HPDE6-E6E7 (cell line): ENCODE results near the gene RPL38.

Experiments used
- DNase-seq: peaks from one replicate; pipeline ENCODE4 v3.0.0; 2011; ENCODE audit warnings: missing footprints; ENCODE audit errors: extremely low spot score

Gene RPL38

GRCh38 chr17:74227271-74228080, 24.0 kb downstream of the RPL38 start:
- no peak for DNase-seq

GRCh38 chr17:74228306-74228978, 25.0 kb downstream of the RPL38 start:
- no peak for DNase-seq

GRCh38 chr17:74230896-74231295, 27.4 kb downstream of the RPL38 start:
- no peak for DNase-seq

DNA sequence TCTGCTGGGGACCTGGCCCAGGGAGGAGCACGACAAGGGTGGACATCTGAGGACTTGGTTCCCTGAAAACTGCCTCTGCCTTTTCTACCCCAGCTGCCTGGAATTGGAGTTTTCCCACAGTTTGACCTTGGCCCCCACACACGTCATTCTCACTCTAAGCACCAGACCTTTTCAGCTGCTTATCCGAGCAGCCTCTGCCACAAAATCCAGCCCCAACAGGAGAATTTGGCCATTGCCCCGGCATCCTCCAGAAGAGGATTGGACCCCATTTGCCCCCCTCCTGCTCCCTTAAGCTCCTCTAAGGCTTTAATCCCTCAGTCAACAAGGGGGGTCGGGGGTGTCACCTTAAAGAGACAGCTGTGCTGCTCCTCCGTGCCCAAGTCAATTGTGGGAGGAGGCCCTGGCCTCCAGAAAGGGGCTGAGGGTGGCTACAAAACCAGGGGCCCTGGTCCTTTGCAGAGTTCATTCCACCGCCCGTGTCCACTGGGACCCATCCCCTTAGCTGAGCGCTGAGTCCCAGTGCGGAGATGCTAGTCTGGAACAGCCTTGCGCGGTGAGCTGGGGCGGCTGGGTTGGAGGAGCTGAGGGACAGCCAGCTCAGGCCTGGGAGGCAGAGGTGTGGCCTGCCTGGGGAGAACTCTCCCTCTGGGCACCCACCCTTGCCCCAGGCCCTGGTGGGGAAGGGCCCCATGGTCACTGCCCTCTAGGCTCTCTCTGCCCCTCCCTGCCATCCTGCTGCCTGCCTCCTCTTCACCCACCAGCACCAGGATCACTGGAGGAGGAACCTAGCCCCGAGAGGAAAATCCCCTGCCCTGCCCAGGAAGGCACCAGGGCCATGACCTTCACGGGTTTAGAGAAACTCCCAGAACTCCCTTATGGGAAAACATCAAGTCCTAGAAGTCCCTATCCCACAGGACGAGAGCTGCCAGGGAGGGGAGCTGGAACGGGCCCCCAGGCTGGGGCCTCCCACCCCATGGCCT, 28.7 kb downstream of the RPL38 start:
- no peak for DNase-seq

DNA sequence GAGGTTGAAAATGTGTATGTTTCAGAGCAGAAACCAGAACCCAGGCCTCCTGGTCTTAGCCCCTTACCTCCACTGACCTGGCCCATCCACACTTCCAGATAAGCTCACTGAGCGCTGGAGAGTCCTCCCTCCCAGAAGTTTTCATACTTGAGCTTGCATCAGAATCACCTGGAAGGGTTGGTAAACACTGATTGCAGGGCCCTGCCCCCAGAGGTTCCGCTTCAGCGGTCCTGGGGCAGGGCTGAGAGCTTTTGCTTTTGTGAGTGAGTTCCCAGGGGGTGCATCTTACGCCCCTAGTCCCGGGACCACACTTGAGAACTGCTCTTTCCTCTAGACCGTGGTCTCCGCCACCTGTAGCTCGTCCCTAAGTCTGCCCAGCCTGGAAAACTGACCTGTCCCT, 30.5 kb downstream of the RPL38 start:
- no peak for DNase-seq

DNA sequence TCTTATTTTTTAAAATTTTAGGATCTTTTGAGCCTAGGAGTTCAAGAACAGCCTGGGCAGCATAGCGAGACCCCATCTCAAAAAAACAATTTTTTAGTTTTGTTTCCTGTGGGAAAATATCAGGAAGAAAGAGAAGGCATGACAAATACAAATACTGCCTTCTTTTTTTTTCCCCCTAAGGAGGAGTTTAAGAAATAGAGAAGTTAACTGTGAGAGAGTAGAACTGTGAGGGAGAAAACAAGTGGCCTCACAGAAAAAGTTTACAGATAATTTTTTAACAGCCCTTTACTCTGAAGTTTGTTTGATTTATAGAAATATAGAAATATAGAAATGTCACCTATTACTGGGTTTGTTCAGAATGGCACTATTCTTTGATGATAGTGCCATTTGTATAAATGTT, 31.0 kb downstream of the RPL38 start:
- no peak for DNase-seq

DNA sequence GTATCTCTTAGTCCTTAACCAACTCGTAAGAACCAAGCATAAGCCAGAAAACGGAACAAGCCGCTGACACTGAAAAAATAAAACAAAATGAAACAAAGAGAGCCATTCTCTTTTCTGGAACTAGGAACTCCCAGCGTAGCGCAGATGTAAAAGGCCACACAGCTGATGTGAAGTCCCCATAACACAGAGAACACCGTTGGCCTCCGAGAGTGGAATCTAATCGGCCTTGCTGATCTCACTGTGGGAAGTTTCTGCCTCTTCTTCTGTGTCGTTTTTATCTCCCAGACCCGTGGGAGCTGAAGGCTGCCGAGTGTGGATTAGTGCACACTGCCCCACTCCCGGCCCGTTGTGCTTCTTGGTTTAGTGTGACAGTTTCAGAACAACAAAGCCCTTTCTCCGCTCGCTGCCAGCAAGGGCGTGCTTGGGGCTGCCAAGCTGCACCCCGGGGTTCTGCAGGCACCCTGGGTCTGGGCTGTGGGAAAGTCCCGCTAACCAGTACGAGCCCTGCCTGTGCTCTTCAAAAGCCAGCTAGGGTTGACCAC, 31.6 kb downstream of the RPL38 start:
- DNase-seq: no peak

- no peak for DNase-seq
These were observed 32.5 kb downstream of the RPL38 start for GRCh38 chr17:74235911-74236371.

- no peak for DNase-seq
These were observed 33.8 kb downstream of the RPL38 start for GRCh38 chr17:74237321-74237720.

DNA sequence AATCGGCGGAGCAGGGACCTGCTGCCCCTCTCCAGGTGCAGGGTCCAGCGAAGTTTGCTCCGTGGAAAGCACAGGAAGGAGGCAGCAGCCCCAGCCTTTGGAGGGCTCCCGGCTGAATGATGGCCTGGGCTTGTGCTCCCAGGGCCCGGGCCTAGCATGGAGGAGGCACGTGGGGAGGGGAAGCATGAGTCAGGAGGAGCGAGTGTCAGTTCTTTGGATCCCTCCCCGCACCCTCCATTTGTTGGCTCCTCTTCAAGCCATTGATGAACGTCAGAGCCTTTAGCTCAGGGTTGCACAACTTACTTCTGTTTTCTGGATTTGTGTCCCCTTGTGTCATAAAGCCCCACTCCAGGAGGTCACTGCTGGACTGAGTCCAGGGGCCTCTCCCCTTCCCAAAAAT, 35.7 kb downstream of the RPL38 start:
- DNase-seq: no peak

GRCh38 chr17:74240618-74241205, 37.2 kb downstream of the RPL38 start:
- no peak for DNase-seq

DNA sequence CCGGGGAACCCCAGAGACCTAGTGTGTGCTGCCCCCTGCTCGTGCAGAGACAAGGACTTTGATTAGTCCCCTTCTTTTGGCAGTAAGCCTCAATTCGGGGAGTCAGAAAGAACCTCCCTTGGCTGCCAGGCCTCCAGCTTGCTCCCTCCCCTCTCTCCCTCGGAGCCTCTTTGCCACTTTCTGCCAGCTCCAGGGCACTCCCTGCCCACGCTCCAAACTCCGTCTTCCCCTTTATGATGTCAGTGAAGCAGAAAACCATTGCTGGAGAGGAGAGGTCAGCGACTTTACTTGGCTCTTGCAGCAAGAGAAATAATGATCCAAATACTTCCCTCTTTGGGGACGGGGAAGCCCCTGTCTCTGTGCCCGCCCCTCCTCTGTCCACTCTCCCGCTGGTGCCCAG, 38.0 kb downstream of the RPL38 start:
- no peak for DNase-seq

- no peak for DNase-seq
These were observed 38.4 kb downstream of the RPL38 start for GRCh38 chr17:74241847-74242246.

- no peak for DNase-seq
These were observed 39.7 kb downstream of the RPL38 start for GRCh38 chr17:74243013-74243755.

DNA sequence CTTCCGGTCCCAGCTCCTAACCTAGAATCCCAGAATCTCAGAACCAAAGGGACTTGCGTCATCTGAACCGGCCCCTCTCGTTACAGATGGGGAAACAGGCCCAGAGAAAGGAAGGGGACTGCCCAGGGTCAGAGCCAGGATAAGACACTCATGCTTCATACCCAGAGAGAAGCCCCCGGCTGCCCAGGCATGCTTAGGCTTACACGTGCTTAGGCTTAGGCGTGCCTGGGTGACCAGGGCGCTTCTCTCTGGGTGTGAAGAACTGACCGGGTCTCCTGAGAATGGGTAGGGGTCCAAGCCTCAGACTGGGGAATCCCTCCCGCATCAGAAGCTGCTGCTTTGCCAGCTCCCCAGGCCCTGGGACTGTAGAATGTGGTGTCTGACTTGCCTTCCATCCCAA, 40.6 kb downstream of the RPL38 start:
- DNase-seq: no peak

DNA sequence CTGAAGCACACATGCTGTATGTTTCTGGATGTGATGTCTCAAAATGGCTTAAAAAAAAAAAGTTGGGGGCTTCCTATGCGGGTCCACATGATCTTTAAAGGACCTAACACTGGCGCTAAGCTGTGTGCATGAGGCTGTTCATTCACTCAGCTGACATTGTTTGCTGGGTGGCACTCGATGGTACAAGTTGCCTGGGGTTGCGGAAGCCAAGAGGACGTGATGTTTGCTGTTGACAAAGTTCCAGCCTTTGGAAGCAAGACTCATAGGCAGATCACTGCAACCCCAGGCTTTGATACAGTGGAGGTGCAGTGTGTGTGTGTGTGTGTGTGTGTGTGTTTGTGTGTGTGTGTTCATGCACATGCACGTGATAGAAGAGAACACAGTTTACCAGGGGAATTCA, 41.1 kb downstream of the RPL38 start:
- no peak for DNase-seq

DNA sequence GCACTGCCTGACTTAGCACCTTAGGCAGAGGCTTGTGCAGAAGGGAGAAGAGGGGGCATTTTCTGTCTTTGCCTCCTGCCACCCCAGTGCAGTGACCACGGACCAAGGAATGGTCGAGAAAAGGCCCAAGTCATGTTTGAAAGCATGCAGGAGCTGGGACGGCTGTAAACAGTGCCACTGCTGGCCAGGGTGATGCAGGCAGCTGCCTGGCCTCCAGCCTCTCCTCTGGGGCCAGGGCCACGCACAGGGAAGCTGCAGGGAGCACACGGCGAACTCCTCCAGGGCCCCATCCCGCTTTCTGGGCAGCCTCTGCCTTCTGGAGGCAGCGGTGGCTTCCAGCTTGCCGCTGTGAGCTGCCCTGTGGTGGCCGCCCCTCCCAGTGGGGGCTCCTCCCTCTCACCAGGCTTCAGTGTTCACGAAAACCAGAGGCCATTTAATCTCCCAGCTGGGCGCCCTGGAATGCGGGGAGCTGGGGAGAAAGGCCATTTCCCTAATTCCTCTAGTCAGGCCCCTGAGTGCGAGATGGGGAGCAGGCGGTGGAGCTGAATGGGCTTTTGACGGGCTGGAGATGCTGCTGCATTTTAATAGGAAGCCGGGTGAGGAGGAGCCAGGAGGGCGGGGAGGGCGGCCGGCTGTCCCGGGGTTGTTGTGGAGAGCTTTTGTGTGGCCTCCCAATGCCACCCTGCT, 41.8 kb downstream of the RPL38 start:
- no peak for DNase-seq

GRCh38 chr17:74245871-74246270, 42.4 kb downstream of the RPL38 start:
- no peak for DNase-seq

- no peak for DNase-seq
These were observed 46.3 kb downstream of the RPL38 start for GRCh38 chr17:74249590-74250270.
